ENCODE data around the gene CDK14.

CDK14 gene

GRCh38 chr7:90966346-90966745 lies 370.2 kb downstream of the CDK14 start:
- TF ChIP-seq CTCF (IDR thresholded peaks at IDR 0.05) = no peak
- Histone ChIP-seq H3K36me3 (no peaks in the 10 kb centered on the region), H3K27ac (no peak overlapping the region), H3K4me1 (peaks cover 0 to 4% (median 0%) of the 10 kb centered on the region in 4 donors), H3K9me3 (no peaks in the 10 kb centered on the region), H3K27me3 (no peaks in the 10 kb centered on the region), H3K4me3 (no peak overlapping the region)
- no peak for DNase-seq
- intact Hi-C loops (cut with DNase I; ENCODE audit: low total_unique reads) = no loop called here

DNA sequence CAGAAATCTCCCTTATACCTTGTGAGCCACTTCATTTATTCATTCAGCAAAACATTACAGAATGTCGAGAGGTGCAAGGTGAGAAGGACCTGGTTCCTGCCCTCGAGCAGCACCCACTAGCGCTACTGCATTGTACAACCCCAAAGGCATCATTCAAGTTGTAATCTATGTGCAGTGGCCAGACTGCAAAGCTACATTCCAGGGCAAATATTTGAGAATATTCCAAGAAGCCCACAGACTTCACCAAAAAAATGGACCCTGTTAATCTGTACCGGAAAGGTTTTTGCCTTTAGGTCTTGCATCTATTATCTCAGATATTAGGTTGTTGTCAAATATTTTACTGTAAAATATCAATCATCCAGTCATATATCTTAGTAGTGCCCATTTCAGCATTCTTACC lies 372.8 kb downstream of the CDK14 start:
- no peaks in the 10 kb centered on the region for H3K27me3 ChIP-seq
- TF ChIP-seq CTCF (IDR thresholded peaks at IDR 0.05) = no peak
- no peak overlapping the region for H3K4me3 ChIP-seq
- H3K27ac ChIP-seq = no peak overlapping the region
- peaks cover 0 to 8% (median 0%) of the 10 kb centered on the region in 3 donors for H3K9me3 ChIP-seq
- no peaks in the 10 kb centered on the region for H3K36me3 ChIP-seq
- peaks cover 0 to 4% (median 0%) of the 10 kb centered on the region in 4 donors for H3K4me1 ChIP-seq
- DNase-seq = no peak
- intact Hi-C loops (cut with DNase I; ENCODE audit: low total_unique reads) = no loop called here

DNA sequence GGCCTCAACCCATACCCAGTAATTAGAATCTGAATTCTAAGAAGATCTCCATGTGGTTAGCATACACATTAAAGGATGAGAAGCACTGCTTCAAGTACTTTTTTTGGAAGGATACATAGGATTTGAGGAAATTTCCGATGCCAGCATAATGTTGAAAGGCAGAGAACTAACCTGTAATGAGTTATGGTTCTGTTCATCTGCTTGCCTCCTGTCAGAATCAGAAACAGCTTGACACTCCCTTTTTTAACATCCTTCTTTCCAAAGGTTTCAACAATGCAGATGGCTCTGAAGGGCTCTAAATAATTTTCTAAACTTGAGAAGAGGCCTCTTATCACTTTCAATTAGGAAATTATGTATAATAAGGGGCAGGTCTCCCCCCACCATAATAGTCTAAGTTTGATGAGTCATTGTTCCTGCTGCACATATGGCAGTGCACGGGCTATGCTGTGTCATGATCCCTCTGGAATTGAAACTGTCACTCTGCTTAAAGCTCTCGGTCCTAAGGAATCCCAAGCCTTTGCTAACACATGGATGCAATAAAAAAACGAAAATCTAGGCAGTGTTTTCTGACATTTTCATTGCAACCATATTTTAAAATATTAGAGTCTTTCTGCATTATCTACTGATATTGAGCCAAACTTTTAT lies 376.9 kb downstream of the CDK14 start:
- peaks cover 0 to 10% (median 0%) of the 10 kb centered on the region in 3 donors for H3K9me3 ChIP-seq
- H3K36me3 ChIP-seq = no peaks in the 10 kb centered on the region
- H3K27ac ChIP-seq = no peak overlapping the region
- no peak overlapping the region for H3K4me3 ChIP-seq
- H3K4me1 ChIP-seq = peaks cover 0 to 4% (median 0%) of the 10 kb centered on the region in 4 donors
- no peak for TF ChIP-seq CTCF (IDR thresholded peaks at IDR 0.05)
- H3K27me3 ChIP-seq = no peaks in the 10 kb centered on the region
- intact Hi-C loops (cut with DNase I; ENCODE audit: low total_unique reads) = no loop called here
- DNase-seq = no peak

GRCh38 chr7:90977056-90977455 lies 380.9 kb downstream of the CDK14 start:
- no peak for TF ChIP-seq CTCF (IDR thresholded peaks at IDR 0.05)
- DNase-seq = no peak
- intact Hi-C loops (cut with DNase I; ENCODE audit: low total_unique reads) = no loop called here
- no peak overlapping the region for H3K4me3 ChIP-seq
- no peaks in the 10 kb centered on the region for H3K27me3 ChIP-seq
- H3K36me3 ChIP-seq = no peaks in the 10 kb centered on the region
- H3K9me3 ChIP-seq = peaks cover 0 to 10% (median 0%) of the 10 kb centered on the region in 3 donors
- H3K27ac ChIP-seq = no peak overlapping the region
- no peaks in the 10 kb centered on the region for H3K4me1 ChIP-seq

DNA sequence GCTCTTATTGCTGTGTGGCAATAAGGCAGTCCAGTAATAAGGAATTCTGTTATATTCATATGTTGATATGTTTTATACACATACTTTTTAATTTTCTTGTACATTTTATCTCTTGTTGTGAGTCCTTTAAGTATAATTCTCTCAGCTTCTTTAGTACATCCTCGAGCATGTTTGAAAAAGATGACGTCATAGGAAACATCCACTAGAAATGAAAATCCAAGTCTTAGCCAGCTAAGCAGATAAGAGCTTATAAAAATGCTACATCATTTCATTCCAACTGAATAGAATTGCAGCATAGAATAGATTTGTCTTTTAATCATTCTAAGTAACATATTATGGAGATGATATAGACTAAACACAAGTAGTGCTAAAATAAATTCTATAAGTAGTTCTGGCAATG lies 384.4 kb downstream of the CDK14 start:
- Histone ChIP-seq H3K36me3 (no peaks in the 10 kb centered on the region), H3K4me3 (no peak overlapping the region), H3K9me3 (peaks cover 0 to 7% (median 0%) of the 10 kb centered on the region in 3 donors), H3K4me1 (no peaks in the 10 kb centered on the region), H3K27me3 (no peaks in the 10 kb centered on the region), H3K27ac (no peak overlapping the region)
- TF ChIP-seq CTCF (IDR thresholded peaks at IDR 0.05) = no peak
- intact Hi-C loops (cut with DNase I; ENCODE audit: low total_unique reads) = no loop called here
- DNase-seq = no peak

GRCh38 chr7:90982228-90982627 lies 386.1 kb downstream of the CDK14 start:
- intact Hi-C loops (cut with DNase I; ENCODE audit: low total_unique reads) = no loop called here
- no peak for DNase-seq

More at GRCh38 chr7:90982228-90982627, 386.1 kb downstream of the CDK14 start:
- Histone ChIP-seq H3K27me3 (no peaks in the 10 kb centered on the region), H3K9me3 (peaks cover 0 to 7% (median 0%) of the 10 kb centered on the region in 3 donors), H3K4me3 (no peak overlapping the region), H3K4me1 (no peaks in the 10 kb centered on the region), H3K36me3 (no peaks in the 10 kb centered on the region), H3K27ac (no peak overlapping the region)
- no peak for TF ChIP-seq CTCF (IDR thresholded peaks at IDR 0.05)

Data from tibial artery (tissue), 4 donors.